HG03060 (cell line): ENCODE results near the gene SPATA6.

ENCODE experiments used
- ATAC-seq: cut with Tn5 transposase; IDR thresholded peaks from one replicate; pipeline ENCODE4 v1.9.1; 2021; ENCODE audit warnings: low read depth, moderate number of reproducible peaks; ENCODE audit not compliant: unreplicated experiment

SPATA6 gene

GRCh38 chr1:48261881-48262400 lies 210.1 kb downstream of the SPATA6 start:
- ATAC-seq: no peak

- no peak for ATAC-seq
Measured at GRCh38 chr1:48258106-48258505, 213.9 kb downstream of the SPATA6 start.

GRCh38 chr1:48254254-48254653 lies 217.8 kb downstream of the SPATA6 start:
- ATAC-seq: no peak

GRCh38 chr1:48251821-48252220 lies 220.2 kb downstream of the SPATA6 start:
- no peak for ATAC-seq

- no peak for ATAC-seq
Measured at GRCh38 chr1:48251323-48251722, 220.7 kb downstream of the SPATA6 start.

GRCh38 chr1:48250572-48250971 lies 221.4 kb downstream of the SPATA6 start:
- no peak for ATAC-seq

- no peak for ATAC-seq
Measured at GRCh38 chr1:48249868-48250267, 222.1 kb downstream of the SPATA6 start.

- no peak for ATAC-seq
Measured at GRCh38 chr1:48248356-48248755, 223.6 kb downstream of the SPATA6 start.

- no peak for ATAC-seq
Measured at GRCh38 chr1:48246727-48247126, 225.3 kb downstream of the SPATA6 start.
